Kidney epithelial cell (primary cell): ENCODE measurements around the gene SEC14L3. TPM values are rescaled to one million over a fixed set of nuclear protein-coding genes. Genes with fewer than 3 reads are reported as not detected.

Experiments used
- DNase-seq: peaks from one replicate; pipeline ENCODE4 v3.0.0-alpha.2; 2010; ENCODE audit warnings: low read depth
- H3K27me3 ChIP-seq: 2 replicates; pipeline ENCODE4 v1.6.0; 2011; ENCODE audit warnings: low read length; ENCODE audit not compliant: control insufficient read depth, insufficient read depth
- H3K36me3 ChIP-seq: 2 replicates; pipeline ENCODE4 v1.5.1; 2011; ENCODE audit warnings: low read length; ENCODE audit not compliant: control insufficient read depth, insufficient read depth
- H3K4me3 ChIP-seq: 2 replicates; pipeline ENCODE4 v1.5.1; 2011; ENCODE audit warnings: low read depth, mild to moderate bottlenecking, control low read depth, low read length
- CTCF ChIP-seq: IDR thresholded peaks from 2 replicates; pipeline ENCODE4 v1.5.1; 2011; ENCODE audit warnings: mild to moderate bottlenecking, moderate library complexity, low read length, control low read depth, inconsistent platforms; ENCODE audit not compliant: insufficient read depth, poor library complexity, severe bottlenecking
- total RNA-seq: library from RNA; depleted of rRNA; stranded (reverse); fragments of >200 nt; gene quantifications from 2 replicates; pipeline ENCODE4 v1.2.3, GENCODE V29; 2015

Gene SEC14L3
- total RNA-seq, 1 donor from 2014 or later, result not detected

GRCh38 chr22:30511911-30512310 is 40.1 kb upstream of the SEC14L3 start:
- Histone ChIP-seq H3K27me3 (no peaks in the 10 kb centered on the region), H3K4me3 (no peak overlapping the region), H3K36me3 (no peaks in the 10 kb centered on the region)
- DNase-seq, result no peak
- no peak for TF ChIP-seq CTCF

GRCh38 chr22:30511109-30511508 is 39.3 kb upstream of the SEC14L3 start:
- Histone ChIP-seq H3K27me3 (no peaks in the 10 kb centered on the region), H3K4me3 (no peak overlapping the region)
- no peak for TF ChIP-seq CTCF

GRCh38 chr22:30508216-30508615 is 36.4 kb upstream of the SEC14L3 start:
- TF ChIP-seq CTCF, result no peak

More at GRCh38 chr22:30511109-30511508, 39.3 kb upstream of the SEC14L3 start:
- DNase-seq, result no peak
- no peaks in the 10 kb centered on the region for H3K36me3 ChIP-seq

GRCh38 chr22:30507670-30508069 is 35.9 kb upstream of the SEC14L3 start:
- Histone ChIP-seq H3K4me3 (no peak overlapping the region), H3K27me3 (peaks cover 8% of the 10 kb centered on the region), H3K36me3 (no peaks in the 10 kb centered on the region)
- DNase-seq, result no peak
- TF ChIP-seq CTCF, result no peak

More at GRCh38 chr22:30508216-30508615, 36.4 kb upstream of the SEC14L3 start:
- H3K4me3 ChIP-seq, result no peak overlapping the region
- no peaks in the 10 kb centered on the region for H3K36me3 ChIP-seq
- no peak for DNase-seq
- H3K27me3 ChIP-seq, result peaks cover 8% of the 10 kb centered on the region

GRCh38 chr22:30506507-30506968 is 34.7 kb upstream of the SEC14L3 start:
- Histone ChIP-seq H3K36me3 (no peaks in the 10 kb centered on the region), H3K4me3 (no peak overlapping the region), H3K27me3 (peaks cover 8% of the 10 kb centered on the region)
- no peak for DNase-seq
- no peak for TF ChIP-seq CTCF

GRCh38 chr22:30503551-30503950 is 31.7 kb upstream of the SEC14L3 start:
- H3K27me3 ChIP-seq, result peaks cover 10% of the 10 kb centered on the region
- TF ChIP-seq CTCF, result no peak
- H3K36me3 ChIP-seq, result no peaks in the 10 kb centered on the region
- no peak overlapping the region for H3K4me3 ChIP-seq
- no peak for DNase-seq
